GM15510 (cell line): ENCODE data around the gene NUB1.

Experiments
- POLR2A ChIP-seq: IDR thresholded peaks from 3 replicates; pipeline ENCODE4 v1.6.1; 2011; ENCODE audit warnings: borderline replicate concordance; ENCODE audit not compliant: insufficient read length; ENCODE audit errors: extremely low read depth

Gene NUB1

DNA sequence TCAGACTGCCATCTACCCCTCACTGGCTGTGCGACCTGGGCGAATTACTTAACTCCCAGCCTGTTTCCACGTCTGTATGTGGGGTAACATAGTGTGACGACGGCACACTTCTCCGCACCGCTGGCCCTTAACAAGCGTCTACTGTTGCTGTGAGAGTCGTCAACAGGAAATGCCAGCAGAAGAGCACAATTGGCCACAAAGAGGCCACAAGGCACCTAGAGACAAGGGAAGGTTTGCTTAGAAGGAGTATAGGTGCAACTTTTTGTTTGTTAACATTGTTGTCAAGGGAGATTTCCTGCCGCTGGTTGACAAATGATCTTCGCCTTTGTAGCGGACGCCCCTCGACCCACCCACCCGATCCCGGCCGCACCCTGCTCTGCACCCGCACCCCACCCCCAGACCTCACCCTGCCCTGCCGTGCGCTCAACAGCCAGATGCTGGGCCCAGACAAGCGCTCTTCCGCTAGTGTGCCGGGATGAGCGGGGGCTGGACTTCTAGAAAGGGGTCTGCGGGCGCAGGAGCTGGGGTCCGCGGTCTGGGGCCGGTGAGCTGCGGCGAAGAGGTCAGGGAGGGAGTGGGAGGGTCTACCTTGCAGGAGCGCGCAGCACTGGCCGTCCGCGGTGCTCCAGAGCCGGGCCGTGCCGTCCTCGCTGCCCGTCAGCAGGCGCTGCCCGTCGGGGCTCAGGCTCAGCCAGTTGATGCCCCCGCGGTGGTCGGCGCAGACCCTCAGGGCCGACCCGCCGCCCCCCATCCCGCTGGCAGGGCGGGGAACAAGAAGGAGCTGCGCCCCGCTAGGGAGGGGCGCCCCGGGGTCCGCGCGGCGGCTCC lies 67.4 kb downstream of the NUB1 start:
- TF ChIP-seq POLR2A, result no peak

GRCh38 chr7:151409667-151410404 lies 68.2 kb downstream of the NUB1 start, which contains the start of gene WDR86:
WDR86 (minus strand) TSS chr7:151410038; CDS start chr7:151409589, 449 bp downstream.
- TF ChIP-seq POLR2A, result no peak

GRCh38 chr7:151410405-151411390 lies 69.1 kb downstream of the NUB1 start:
- TF ChIP-seq POLR2A, result no peak

- no peak for TF ChIP-seq POLR2A
Observed at GRCh38 chr7:151411551-151411950, 69.9 kb downstream of the NUB1 start.

DNA sequence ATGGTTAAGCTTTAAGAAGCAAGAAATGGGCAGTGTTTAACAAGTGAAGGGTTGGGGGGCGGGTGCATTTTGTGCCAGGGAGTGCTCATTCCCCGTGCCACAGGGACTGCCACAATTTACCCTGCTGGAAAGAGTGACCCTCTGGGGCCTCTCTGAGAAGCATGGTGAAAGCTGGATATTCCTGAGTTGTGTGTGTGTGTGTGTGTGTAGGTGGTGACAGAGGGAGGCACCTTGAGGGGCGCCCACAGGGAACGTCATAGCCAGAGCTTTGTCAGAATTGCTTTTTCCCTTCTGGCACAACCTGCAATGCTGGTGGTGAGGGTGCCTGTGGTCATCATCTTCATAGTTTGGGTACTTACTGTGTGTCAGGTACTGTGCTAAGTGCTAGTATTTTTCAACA lies 70.7 kb downstream of the NUB1 start:
- TF ChIP-seq POLR2A, result no peak

DNA sequence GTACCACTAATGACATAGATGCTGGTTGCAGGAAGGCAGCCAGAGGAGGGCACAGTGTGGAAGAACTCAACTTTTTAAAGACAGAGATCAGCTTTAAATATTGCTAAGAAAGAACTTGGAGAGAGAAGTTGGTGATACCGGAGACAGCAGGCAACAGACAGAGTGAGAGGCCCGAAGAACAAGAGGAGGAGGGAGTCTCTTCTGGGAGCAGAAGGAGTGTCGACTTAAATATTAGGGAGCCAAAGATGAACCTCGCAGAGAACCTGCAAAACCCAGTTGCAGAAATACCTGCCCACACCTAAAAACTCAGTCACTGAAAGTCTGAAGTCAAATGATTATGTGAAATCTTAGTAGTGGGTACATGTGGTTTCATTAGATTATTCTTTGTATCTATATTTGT lies 71.6 kb downstream of the NUB1 start:
- no peak for TF ChIP-seq POLR2A

- TF ChIP-seq POLR2A, result no peak
Observed at GRCh38 chr7:151415375-151416105, 73.9 kb downstream of the NUB1 start.

- no peak for TF ChIP-seq POLR2A
Observed at GRCh38 chr7:151416112-151416940, 74.7 kb downstream of the NUB1 start.

GRCh38 chr7:151416941-151417315 lies 75.3 kb downstream of the NUB1 start:
- TF ChIP-seq POLR2A, result no peak

DNA sequence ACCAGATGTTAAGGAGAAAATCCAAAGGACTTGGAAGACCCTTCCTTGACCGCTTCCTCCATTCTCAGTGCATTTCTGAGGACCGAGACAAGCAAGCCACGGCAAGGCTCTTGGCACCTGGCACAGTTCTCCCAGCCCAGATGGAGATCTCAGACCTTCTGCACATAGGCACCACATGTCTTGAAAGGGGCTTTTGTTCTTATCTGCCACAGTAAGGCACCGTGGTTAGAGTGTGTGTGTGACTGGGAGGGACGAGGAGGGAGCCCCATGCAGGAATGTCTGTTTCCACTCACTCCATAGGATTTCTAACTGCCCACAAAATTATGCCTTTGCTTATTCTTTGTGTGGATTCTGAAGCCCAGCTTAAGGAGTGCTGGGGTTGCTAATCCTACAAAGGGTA lies 78.5 kb downstream of the NUB1 start:
- TF ChIP-seq POLR2A, result no peak

- no peak for TF ChIP-seq POLR2A
Observed at GRCh38 chr7:151422212-151422611, 80.6 kb downstream of the NUB1 start.

DNA sequence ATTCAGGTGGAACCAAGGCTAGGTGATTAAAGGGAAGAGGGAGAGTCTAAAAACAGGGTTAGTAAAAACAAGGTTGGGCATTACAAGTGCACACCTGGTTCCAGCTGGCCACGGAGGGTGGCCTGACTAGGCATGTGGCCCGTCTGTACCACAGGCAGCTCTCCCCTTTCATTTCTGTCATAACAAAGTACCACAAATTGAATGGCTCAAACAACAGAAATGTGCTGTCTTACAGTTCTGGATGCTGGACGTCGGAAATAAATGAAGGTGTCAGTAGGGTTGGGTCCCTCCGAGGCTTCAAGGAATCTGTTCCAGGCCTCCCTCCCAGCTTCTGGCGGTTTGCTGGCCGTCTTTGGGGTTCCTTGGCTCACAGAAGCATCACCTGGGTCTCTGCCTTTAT lies 81.6 kb downstream of the NUB1 start:
- no peak for TF ChIP-seq POLR2A

DNA sequence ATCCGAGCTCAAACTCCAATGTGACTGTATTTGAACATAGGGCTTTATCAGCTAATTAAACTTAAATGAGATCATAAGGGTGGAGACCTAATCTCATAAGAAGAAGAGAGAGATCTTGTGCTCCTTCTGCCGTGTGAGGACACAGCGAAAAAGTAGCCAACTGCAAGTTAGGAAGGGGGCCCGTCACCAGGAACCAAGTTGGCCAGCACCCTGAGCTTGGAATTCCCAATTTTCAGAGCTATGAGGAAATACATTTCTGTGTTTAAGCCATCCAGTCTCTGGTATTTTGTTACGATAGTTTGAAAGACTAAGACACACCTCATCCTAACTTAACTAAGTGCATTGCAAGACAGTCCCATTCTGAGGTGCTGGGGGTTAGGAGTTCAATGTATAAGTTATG lies 82.3 kb downstream of the NUB1 start:
- TF ChIP-seq POLR2A, result no peak
